Heart right ventricle (tissue), 16 donors: Measurements from ENCODE around the gene PNMA1. TPM values are rescaled to one million over a fixed set of nuclear protein-coding genes. Genes with fewer than 3 reads are reported as not detected.

Experiments used
- ATAC-seq, 8 donors: fragments of 200-7000 bp; cut with Tn5 transposase; one replicate each; pipeline ENCODE4 v1.9.1; 2020; ENCODE audit warnings: mild to moderate bottlenecking in 8 of 8, moderate library complexity in 8 of 8, moderate number of reproducible peaks in 1 of 8
- DNase-seq, 2 donors: peaks; one replicate each; pipeline ENCODE4 v3.0.0-alpha.2; 2020
- H3K27ac ChIP-seq, 10 donors: fragments of 200-600 bp; sonication (generic) in 2 of 10; one replicate each; pipeline versions ENCODE4 v1.5.0 to v1.8.0; 2020 to 2022; ENCODE audit warnings: mild to moderate bottlenecking in 3 of 10
- H3K27me3 ChIP-seq, 7 donors: fragments of 200-600 bp; one replicate each; pipeline ENCODE4 v1.8.0; 2021 to 2022; ENCODE audit warnings: mild to moderate bottlenecking in 2 of 7
- H3K36me3 ChIP-seq, 9 donors: fragments of 200-600 bp; sonication (generic) in 1 of 9; one replicate each; pipeline versions ENCODE4 v1.5.0 to v1.8.0; 2020 to 2022; ENCODE audit warnings: mild to moderate bottlenecking in 2 of 9
- H3K4me1 ChIP-seq, 9 donors: fragments of 200-600 bp; sonication (generic) in 1 of 9; one replicate each; pipeline versions ENCODE4 v1.5.0 to v1.8.0; 2020 to 2022; ENCODE audit warnings: mild to moderate bottlenecking in 4 of 9
- H3K4me3 ChIP-seq, 10 donors: fragments of 200-600 bp; sonication (generic) in 2 of 10; one replicate each; pipeline versions ENCODE4 v1.5.0 to v1.8.0; 2020 to 2022; ENCODE audit warnings: mild to moderate bottlenecking in 7 of 10, moderate library complexity in 2 of 10
- H3K9me3 ChIP-seq, 11 donors: fragments of 200-600 bp in 10 of 11; sonication (generic) in 2 of 11; one replicate each; pipeline versions ENCODE4 v1.5.0 to v1.8.0; 2013 to 2022; ENCODE audit warnings: mild to moderate bottlenecking in 2 of 11, control low read depth in 1 of 11, moderate library complexity in 1 of 11
- CTCF ChIP-seq, 9 donors: fragments of 200-600 bp; sonication (generic) in 2 of 9; IDR thresholded peaks; one replicate each; pipeline versions ENCODE4 v1.5.0 to v1.8.0; 2021 to 2022; ENCODE audit warnings: antibody characterized with exemption in 9 of 9, mild to moderate bottlenecking in 5 of 9, moderate library complexity in 1 of 9
- WGBS, 2 donors: extraction: QIAGEN DNeasy Blood & Tissue Kit; methylation state at CpG; one replicate each; pipeline ENCODE4 v1.1.7; 2013; ENCODE audit warnings: inconsistent platforms in 1 of 2; 5-methylcytosine and 5-hydroxymethylcytosine counted together
- intact Hi-C, 10 donors: fragments of 100-400 bp; cut with DNase I; formaldehyde crosslinking; loops; one replicate each; pipeline versions ENCODE4 v1.11.1 to v1.14.2; 2022
- polyA plus RNA-seq, 2 donors: library from polyadenylated mRNA; stranded (reverse); fragments of 200-250 nt; gene quantifications; one replicate each; pipeline ENCODE4 v1.2.3, GENCODE V29; 2013
- total RNA-seq, 10 donors: library from RNA; stranded (reverse); fragmentation: NEBNext Ultra II Directional in 3 of 10; extraction: Animal tissue kit (Norgen Biotek cat#: 25700) in 3 of 10; gene quantifications; one replicate each; pipeline versions ENCODE4 v1.2.1 to v1.2.4, GENCODE V29; 2021 to 2023
- donor health status: Arrhythmogenic right ventricular cardiomyopathy.
- donor health status: ischemic (EF 13 %, LVEDD 7.1; RV severe dilation, severe dysfunction).
- donor health status: healthy with polysubstance abuse.
- donor health status: DM: no; HTN: yes; CAD: no.
- donor health status: DM: no; HTN: no; CAD: no.
- donor health status: ischemic (EF 25% LVEDD 6.9; RV normal size, moderate dysfunction).
- donor health status: ischemic (EF 25% LVEDD 5.7; RV mildly dilated, moderate dysfunction).
- donor health status: healthy.
- donor health status: DM: yes; HTN: yes; CAD: no.
- donor health status: Ischemic cardiomyopathy.
- donor health status: ischemic (EF 35%, LVEDD 5.7; RV mildly dilated, moderate dysfunction).
- donor health status: nonischemic (EF 11% LVEDD 7.7; RV severe dilation, severe dysfunction).
- donor health status: DM: yes; HTN: yes; CAD: no.
- donor health status: PGD.
- donor health status: ischemic (EF 29% LVEDD 5.4; RV normal size, mild dysfunction).
- donor health status: nonischemic (EF 23%, LVEDD 6.1; RV moderate dilation, normal function).

The PNMA1 gene
- total and polyA plus RNA-seq, 12 donors = 6.6 to 30.8 (median 23.1) TPM

- 35 to 43% methylated on average over 7 of the region's 7 CpGs for WGBS, 2 donors
- ATAC-seq (no peak), DNase-seq (no peak)
- Histone ChIP-seq H3K36me3 (peaks cover 0 to 17% (median 5%) of the 10 kb centered on the region in 9 donors), H3K27ac (peak overlapping the region in 8 of 10 donors; percentile 65 to 89 (median 86)), H3K4me1 (peaks cover 74 to 100% (median 100%) of the 10 kb centered on the region in 9 donors), H3K4me3 (no peak overlapping the region), H3K9me3 (no peaks in the 10 kb centered on the region), H3K27me3 (no peaks in the 10 kb centered on the region)
- no peak for TF ChIP-seq CTCF (IDR thresholded peaks at IDR 0.05)
- intact Hi-C loops = loop anchor here in 1 of 10 donors (5.0 kb wide), 1 partner anchor 78 kb away; no protein-coding TSS in a partner anchor
Observed at GRCh38 chr14:73744175-73744867, 30.1 kb upstream of the PNMA1 start.

- Histone ChIP-seq H3K9me3 (no peaks in the 10 kb centered on the region), H3K27me3 (no peaks in the 10 kb centered on the region), H3K36me3 (peaks cover 0 to 26% (median 13%) of the 10 kb centered on the region in 9 donors), H3K27ac (peak overlapping the region; percentile 7 to 89 (median 85)), H3K4me1 (peaks cover 78 to 100% (median 98%) of the 10 kb centered on the region in 9 donors), H3K4me3 (peak overlapping the region in 1 of 10 donors; percentile 1)
- ATAC-seq = peak in 6 of 8 donors; percentile 10 to 24 (median 16)
- DNase-seq = no peak
- intact Hi-C loops = loop anchor here in 1 of 10 donors (5.0 kb wide), 1 partner anchor 79 kb away; no protein-coding TSS in a partner anchor
- TF ChIP-seq CTCF (IDR thresholded peaks at IDR 0.05) = no peak
- 28 to 41% methylated on average over 11 of the region's 11 CpGs for WGBS, 2 donors
Observed at GRCh38 chr14:73743431-73743931, 29.3 kb upstream of the PNMA1 start.

- no peak for DNase-seq
- peak overlapping the region in 2 of 10 donors; percentile 29 to 41 for H3K4me3 ChIP-seq
- ATAC-seq = no peak
- peak overlapping the region; percentile 26 to 89 (median 85) for H3K27ac ChIP-seq
- TF ChIP-seq CTCF (IDR thresholded peaks at IDR 0.05) = no peak
- H3K27me3 ChIP-seq = no peaks in the 10 kb centered on the region
- peaks cover 0 to 34% (median 21%) of the 10 kb centered on the region in 9 donors for H3K36me3 ChIP-seq
- H3K4me1 ChIP-seq = peaks cover 78 to 98% (median 93%) of the 10 kb centered on the region in 9 donors
- WGBS, 2 donors = 73 to 78% methylated on average over 6 of the region's 6 CpGs
- intact Hi-C loops = loop anchor here in 1 of 10 donors (5.0 kb wide), 1 partner anchor 80 kb away; no protein-coding TSS in a partner anchor
- no peaks in the 10 kb centered on the region for H3K9me3 ChIP-seq
Observed at GRCh38 chr14:73742520-73743238, 28.5 kb upstream of the PNMA1 start.
